Mesothelial cell of epicardium (in vitro differentiated cells): ENCODE measurements around the gene TSSC4. TPM values are rescaled to one million over a fixed set of nuclear protein-coding genes. Genes with fewer than 3 reads are reported as not detected.

ENCODE experiments used
- DNase-seq, 2 experiments: peaks; one replicate each; pipeline ENCODE4 v3.0.0; 2021; ENCODE audit warnings: low spot score in 2 of 2; ENCODE audit not compliant: unreplicated experiment in 2 of 2
- H3K27ac Mint-ChIP-seq: 2 replicates; pipeline ENCODE4 v1.8.0; 2021; ENCODE audit warnings: mixed read lengths
- H3K27me3 Mint-ChIP-seq: 2 replicates; pipeline ENCODE4 v1.8.0; 2021; ENCODE audit warnings: low read depth, mixed read lengths
- H3K36me3 Mint-ChIP-seq: 2 replicates; pipeline ENCODE4 v1.8.0; 2021; ENCODE audit warnings: mixed read lengths
- H3K4me1 Mint-ChIP-seq: 2 replicates; pipeline ENCODE4 v1.8.0; 2021; ENCODE audit warnings: mixed read lengths
- H3K4me3 Mint-ChIP-seq: 2 replicates; pipeline ENCODE4 v1.8.0; 2021; ENCODE audit warnings: mild to moderate bottlenecking, moderate library complexity, mixed read lengths
- H3K9me3 Mint-ChIP-seq: 2 replicates; pipeline ENCODE4 v1.8.0; 2021; ENCODE audit warnings: mixed read lengths
- total RNA-seq: library from RNA; stranded (reverse); gene quantifications from 3 replicates; pipeline ENCODE4 v1.2.1, GENCODE V29; 2021
- TF ChIP-seq, protein P1 (sequence below): fragments of 200-600 bp; sonication (generic); IDR thresholded peaks from one replicate; pipeline ENCODE4 v1.5.0; 2021; ENCODE audit warnings: antibody characterized with exemption; ENCODE audit not compliant: unreplicated experiment

TSSC4 gene
- total RNA-seq, 1 donor from 2014 or later: 79.3 TPM

DNA sequence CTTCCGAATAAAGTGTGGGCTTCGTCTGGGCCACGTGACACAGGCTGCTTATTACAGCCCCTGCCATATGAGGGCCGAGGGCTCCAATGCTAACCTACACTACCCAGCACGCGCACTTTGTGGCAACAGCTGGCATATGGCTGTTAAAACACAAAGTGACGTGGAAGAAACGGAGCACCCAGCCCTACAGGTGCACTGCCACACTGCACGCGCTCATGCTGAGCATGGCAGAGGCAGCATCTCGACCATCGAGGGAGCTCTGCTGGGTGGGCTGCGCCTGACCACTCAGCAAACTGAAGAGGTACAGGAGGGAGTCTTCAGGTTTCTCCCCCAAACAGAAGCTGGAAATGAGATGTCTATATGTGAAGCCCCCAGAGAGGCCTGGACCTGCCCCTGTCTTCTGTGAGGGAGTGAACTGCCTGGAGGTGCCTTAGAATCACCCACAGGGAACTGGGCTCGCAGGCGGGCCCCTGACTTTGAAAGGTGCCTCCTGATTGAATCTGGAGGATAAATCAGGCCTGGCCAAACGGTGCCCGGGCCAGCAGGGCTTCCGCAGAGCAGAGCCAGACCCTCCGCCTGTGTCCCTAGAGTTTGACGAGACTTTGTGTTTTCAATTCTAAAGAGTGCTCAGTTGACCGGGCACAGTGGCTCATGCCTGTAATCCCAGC, 18.3 kb downstream of the TSSC4 start:
- Mint-ChIP-seq H3K4me3 (no peak overlapping the region), H3K27me3 (no peaks in the 10 kb centered on the region), H3K27ac (peak overlapping the region; percentile 64), H3K9me3 (no peaks in the 10 kb centered on the region), H3K4me1 (peaks cover 12% of the 10 kb centered on the region), H3K36me3 (no peaks in the 10 kb centered on the region)
- TF ChIP-seq, protein P1, sequence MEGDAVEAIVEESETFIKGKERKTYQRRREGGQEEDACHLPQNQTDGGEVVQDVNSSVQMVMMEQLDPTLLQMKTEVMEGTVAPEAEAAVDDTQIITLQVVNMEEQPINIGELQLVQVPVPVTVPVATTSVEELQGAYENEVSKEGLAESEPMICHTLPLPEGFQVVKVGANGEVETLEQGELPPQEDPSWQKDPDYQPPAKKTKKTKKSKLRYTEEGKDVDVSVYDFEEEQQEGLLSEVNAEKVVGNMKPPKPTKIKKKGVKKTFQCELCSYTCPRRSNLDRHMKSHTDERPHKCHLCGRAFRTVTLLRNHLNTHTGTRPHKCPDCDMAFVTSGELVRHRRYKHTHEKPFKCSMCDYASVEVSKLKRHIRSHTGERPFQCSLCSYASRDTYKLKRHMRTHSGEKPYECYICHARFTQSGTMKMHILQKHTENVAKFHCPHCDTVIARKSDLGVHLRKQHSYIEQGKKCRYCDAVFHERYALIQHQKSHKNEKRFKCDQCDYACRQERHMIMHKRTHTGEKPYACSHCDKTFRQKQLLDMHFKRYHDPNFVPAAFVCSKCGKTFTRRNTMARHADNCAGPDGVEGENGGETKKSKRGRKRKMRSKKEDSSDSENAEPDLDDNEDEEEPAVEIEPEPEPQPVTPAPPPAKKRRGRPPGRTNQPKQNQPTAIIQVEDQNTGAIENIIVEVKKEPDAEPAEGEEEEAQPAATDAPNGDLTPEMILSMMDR: no peak
- DNase-seq: no peak

DNA sequence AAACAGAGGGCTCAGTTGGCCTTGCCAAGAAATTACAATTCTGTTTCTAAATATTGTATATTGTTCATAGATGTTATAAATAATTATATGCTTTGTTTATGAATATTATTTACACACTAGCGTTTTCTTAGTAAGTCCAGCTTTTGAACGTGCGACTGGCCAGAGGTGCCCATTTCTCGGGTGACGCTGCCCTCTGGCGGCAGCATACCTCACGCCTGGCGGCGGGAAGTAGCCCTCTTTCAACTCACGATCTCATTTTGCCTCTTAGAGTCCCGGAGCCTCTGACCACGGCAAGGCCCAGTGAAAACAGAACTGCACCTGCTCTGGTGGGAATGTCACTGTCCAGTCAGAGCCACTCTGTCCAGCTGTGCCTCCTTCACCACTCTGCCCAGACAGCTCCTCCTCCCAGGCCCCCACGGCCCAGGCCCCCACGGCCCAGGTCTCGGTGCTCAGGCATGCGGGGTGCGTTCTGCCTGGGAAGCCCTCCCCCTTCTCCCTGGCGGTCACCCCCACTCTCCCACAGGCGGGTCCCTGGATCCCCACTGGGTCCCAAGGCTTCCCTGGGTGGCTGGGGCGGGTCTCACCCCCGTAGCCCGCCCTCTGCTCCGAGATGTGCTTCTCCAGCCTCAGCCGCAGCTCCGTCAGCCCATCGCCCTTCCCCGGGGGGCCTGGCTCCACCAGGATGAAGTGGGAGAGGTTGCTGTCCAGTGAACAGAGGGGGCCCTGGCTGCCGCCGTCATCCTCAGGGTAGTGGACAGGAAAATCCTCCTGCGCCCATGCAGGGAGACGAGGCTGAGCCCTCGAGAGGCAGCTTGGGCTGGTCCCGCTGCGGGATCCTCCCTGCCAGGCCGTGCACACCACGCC, 19.3 kb downstream of the TSSC4 start:
- Mint-ChIP-seq H3K27ac (peak overlapping the region; percentile 86), H3K9me3 (no peaks in the 10 kb centered on the region), H3K27me3 (no peaks in the 10 kb centered on the region), H3K4me3 (no peak overlapping the region), H3K36me3 (no peaks in the 10 kb centered on the region), H3K4me1 (peaks cover 10% of the 10 kb centered on the region)
- TF ChIP-seq, protein P1: peak; percentile 86
- peak; percentile 54 to 85 for DNase-seq

DNA sequence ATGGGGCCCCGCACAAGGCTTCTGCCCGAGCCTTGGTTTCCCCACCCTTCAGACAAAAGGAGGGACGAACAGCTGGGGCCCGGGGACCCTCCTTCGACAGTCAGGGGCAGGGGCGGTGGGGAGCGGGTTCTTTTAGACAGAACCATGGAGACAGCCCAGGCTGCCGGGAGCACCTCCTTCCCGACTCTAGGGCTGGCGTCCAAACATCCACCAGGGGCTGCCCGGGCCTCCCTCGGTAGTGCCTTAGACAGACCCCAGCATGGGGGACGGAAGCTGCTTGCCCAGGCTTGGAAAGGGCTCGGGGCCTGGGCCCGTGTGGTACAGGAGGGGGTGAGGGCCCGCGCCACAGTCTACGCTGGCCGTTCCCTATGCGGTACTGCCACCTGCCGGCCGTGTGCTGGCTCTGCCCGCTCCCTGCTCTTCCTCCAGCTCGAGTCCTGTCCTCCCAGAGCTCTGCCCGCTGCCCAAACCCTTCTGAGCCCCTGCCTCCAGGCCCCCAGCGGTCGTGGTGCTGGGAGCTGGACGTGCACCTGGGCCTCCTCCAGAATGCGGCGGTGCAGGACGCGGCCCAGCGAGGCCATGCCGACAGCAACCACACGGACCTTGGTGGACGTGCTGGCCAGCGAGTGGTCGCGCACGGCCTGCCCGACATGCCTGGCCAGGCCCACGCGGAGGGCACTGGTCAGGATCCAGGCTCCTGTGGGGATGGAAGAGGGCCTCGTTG, 20.1 kb downstream of the TSSC4 start:
- Mint-ChIP-seq H3K36me3 (no peaks in the 10 kb centered on the region), H3K27ac (peak overlapping the region; percentile 86), H3K4me3 (no peak overlapping the region), H3K27me3 (no peaks in the 10 kb centered on the region), H3K4me1 (peaks cover 10% of the 10 kb centered on the region), H3K9me3 (no peaks in the 10 kb centered on the region)
- DNase-seq: peak; percentile 73 to 83
- TF ChIP-seq, protein P1: peak; percentile 90

DNA sequence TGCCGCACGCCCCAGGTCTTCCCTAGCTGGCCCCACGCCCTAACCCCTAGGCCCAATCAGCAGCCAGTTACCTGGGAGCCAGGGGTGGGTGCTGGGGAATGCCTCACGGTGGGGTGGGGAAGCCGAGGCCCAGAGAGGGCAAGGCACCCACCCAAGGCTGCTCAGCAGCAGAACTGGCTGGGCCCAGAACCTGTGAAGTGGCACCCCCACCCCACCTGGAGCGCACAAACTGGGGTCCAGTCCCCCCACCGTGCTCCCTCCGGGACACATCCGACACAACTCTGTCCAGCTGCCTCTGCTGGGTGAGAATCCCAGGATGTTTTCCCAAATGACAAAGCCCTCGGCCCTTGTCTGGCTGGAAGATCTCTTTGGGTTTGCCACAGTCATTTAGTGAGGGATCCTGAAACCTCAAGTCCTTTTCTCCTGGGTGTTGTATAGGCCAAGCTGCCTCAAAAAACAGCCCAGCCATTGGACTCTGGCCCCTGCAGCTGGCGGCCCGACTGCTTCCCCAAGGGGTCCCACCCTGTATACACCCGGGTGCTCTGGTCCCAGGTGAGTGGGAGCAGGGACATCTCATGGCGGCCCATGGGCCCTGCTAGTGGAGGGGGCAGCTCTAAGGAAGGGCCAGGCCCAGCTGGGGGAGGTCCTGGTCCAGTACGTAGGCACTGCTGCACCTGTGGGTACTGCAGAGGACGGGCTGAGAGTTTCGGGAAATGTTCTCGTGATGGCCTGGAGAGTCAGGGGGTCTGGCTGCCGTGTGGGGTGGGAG, 20.9 kb downstream of the TSSC4 start:
- Mint-ChIP-seq H3K4me3 (no peak overlapping the region), H3K27ac (no peak overlapping the region), H3K36me3 (no peaks in the 10 kb centered on the region), H3K9me3 (no peaks in the 10 kb centered on the region), H3K27me3 (no peaks in the 10 kb centered on the region), H3K4me1 (peaks cover 10% of the 10 kb centered on the region)
- TF ChIP-seq, protein P1: no peak
- DNase-seq: no peak

DNA sequence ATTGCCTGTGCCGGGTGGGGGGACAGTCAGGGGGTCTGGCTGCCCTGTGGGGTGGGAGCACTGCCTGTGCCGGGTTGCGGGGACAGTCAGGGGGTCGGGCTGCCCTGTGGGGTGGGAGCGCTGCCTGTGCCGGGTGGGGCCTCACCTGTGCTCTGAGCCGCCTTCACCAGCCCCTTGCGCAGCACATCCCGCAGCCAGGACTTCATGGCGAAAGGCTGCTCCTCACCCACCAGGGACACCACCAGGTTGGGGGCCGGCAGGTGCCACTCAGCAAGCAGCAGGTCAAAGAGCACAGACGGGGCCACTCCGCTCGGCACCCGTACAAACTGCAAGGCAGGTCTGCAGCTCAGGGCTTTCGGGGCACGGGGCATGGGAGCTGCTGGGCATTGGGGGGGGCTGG, 21.4 kb downstream of the TSSC4 start:
- Mint-ChIP-seq H3K9me3 (no peaks in the 10 kb centered on the region), H3K36me3 (no peaks in the 10 kb centered on the region), H3K27ac (no peak overlapping the region), H3K4me3 (no peak overlapping the region), H3K27me3 (no peaks in the 10 kb centered on the region), H3K4me1 (peaks cover 8% of the 10 kb centered on the region)
- TF ChIP-seq, protein P1: no peak
- DNase-seq: no peak
